Measurements from ENCODE around the gene TTC12. TPM values are rescaled to one million over a fixed set of nuclear protein-coding genes. Genes with fewer than 3 reads are reported as not detected.

The TTC12 gene
- total RNA-seq, 1 experiment from 2014 or later = 7.6 TPM

DNA sequence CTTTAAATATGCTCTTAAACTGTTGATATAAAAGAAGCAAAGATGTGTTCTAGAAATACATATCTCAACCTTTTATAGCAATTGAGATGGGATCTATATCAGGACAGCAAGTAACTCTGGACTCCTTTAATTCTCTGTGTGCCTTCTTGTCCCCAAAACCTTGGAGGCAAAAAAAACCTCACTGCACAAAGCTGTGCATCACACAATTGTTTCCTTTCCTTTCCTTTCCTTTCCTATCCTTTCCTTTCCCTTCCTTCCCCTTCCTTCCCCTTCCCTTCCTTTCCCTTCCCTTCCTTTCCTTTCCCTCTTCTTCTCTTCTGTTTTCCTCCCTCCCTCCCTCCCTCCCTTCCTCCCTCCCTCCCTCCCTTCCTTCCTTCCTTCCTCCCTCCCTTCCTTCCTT, 9.5 kb upstream of the TTC12 start (continued):
- TF ChIP-seq, protein P1, sequence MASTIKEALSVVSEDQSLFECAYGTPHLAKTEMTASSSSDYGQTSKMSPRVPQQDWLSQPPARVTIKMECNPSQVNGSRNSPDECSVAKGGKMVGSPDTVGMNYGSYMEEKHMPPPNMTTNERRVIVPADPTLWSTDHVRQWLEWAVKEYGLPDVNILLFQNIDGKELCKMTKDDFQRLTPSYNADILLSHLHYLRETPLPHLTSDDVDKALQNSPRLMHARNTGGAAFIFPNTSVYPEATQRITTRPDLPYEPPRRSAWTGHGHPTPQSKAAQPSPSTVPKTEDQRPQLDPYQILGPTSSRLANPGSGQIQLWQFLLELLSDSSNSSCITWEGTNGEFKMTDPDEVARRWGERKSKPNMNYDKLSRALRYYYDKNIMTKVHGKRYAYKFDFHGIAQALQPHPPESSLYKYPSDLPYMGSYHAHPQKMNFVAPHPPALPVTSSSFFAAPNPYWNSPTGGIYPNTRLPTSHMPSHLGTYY (CRISPR knock-in tag; IDR thresholded peaks at IDR 0.05) = no peak
- TF ChIP-seq, protein P2, sequence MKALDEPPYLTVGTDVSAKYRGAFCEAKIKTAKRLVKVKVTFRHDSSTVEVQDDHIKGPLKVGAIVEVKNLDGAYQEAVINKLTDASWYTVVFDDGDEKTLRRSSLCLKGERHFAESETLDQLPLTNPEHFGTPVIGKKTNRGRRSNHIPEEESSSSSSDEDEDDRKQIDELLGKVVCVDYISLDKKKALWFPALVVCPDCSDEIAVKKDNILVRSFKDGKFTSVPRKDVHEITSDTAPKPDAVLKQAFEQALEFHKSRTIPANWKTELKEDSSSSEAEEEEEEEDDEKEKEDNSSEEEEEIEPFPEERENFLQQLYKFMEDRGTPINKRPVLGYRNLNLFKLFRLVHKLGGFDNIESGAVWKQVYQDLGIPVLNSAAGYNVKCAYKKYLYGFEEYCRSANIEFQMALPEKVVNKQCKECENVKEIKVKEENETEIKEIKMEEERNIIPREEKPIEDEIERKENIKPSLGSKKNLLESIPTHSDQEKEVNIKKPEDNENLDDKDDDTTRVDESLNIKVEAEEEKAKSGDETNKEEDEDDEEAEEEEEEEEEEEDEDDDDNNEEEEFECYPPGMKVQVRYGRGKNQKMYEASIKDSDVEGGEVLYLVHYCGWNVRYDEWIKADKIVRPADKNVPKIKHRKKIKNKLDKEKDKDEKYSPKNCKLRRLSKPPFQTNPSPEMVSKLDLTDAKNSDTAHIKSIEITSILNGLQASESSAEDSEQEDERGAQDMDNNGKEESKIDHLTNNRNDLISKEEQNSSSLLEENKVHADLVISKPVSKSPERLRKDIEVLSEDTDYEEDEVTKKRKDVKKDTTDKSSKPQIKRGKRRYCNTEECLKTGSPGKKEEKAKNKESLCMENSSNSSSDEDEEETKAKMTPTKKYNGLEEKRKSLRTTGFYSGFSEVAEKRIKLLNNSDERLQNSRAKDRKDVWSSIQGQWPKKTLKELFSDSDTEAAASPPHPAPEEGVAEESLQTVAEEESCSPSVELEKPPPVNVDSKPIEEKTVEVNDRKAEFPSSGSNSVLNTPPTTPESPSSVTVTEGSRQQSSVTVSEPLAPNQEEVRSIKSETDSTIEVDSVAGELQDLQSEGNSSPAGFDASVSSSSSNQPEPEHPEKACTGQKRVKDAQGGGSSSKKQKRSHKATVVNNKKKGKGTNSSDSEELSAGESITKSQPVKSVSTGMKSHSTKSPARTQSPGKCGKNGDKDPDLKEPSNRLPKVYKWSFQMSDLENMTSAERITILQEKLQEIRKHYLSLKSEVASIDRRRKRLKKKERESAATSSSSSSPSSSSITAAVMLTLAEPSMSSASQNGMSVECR (CRISPR knock-in tag; IDR thresholded peaks at IDR 0.05; ENCODE audit: borderline replicate concordance) = no peak
- TF ChIP-seq, protein P3, sequence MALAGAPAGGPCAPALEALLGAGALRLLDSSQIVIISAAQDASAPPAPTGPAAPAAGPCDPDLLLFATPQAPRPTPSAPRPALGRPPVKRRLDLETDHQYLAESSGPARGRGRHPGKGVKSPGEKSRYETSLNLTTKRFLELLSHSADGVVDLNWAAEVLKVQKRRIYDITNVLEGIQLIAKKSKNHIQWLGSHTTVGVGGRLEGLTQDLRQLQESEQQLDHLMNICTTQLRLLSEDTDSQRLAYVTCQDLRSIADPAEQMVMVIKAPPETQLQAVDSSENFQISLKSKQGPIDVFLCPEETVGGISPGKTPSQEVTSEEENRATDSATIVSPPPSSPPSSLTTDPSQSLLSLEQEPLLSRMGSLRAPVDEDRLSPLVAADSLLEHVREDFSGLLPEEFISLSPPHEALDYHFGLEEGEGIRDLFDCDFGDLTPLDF (CRISPR knock-in tag; IDR thresholded peaks at IDR 0.05) = no peak
- no peak for TF ChIP-seq MYBL2 (CRISPR knock-in tag; IDR thresholded peaks at IDR 0.05)

DNA sequence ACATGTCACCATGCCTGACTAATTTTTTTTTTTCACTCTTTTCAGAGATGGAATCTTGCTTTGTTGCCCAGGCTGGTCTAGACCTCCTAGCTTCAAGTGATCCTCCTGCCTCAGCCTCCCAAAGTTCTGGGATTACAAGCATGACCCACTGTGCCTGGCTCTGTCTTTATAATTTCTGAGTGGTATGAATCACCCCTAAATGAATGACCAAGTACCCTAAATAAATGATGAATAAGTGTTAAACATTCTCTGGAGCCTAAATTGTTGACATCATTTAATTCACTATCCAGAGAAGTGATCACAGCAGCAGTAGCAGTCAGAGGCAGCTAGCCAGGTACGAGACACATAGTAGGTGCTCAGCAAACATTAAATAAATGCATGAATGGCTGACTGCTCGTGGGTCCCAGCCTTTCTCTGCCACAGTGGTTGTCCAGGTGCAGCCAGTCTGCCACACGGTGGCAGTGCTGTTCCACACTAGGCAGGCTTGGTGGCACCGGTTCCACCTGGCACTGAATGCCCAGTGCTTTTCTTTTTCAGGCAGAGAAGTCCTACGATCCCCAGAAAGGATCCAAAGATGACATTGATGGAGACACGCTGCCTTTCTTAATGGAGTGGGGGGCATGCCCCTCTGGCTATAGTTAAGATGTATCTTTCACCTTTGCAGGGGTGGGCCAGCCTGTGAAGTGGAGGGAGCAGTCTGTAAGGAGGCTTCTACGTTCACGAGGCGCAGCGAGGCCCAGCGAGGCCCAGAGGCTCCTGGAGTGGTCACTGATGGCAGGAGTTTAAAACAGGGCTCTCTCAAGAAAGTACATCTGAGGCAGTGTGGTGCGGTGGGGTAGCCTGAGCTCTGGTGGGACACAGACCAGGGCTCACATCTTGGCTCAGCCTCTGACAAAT, 8.7 kb upstream of the TTC12 start:
- no peaks in the 10 kb centered on the region for H3K36me3 Mint-ChIP-seq
- no peaks in the 10 kb centered on the region for H3K27me3 Mint-ChIP-seq (ENCODE audit: low read depth)
- no peak overlapping the region for H3K27ac Mint-ChIP-seq
- H3K9me3 Mint-ChIP-seq = no peaks in the 10 kb centered on the region
- peak; percentile 83 for DNase-seq (ENCODE audit: low spot score)
- H3K4me3 Mint-ChIP-seq = no peak overlapping the region
- ChIA-PET CTCF (interaction anchor here (0.6 to 2.0 kb wide), 7 partner anchors 16 to 425 kb away, joined by 3 to 8 read pairs (median 3); partner anchors contain the start of gene ANKK1), POLR2A (interaction anchor here (0.6 kb wide), 1 partner anchor 393 kb away, joined by 3 read pairs; no protein-coding TSS in a partner anchor)
- peaks cover 5% of the 10 kb centered on the region for H3K4me1 Mint-ChIP-seq
- ATAC-seq = peak; percentile 97
- TF ChIP-seq NR2C2 (CRISPR knock-in tag; IDR thresholded peaks at IDR 0.05) (no peak), ESRRA (CRISPR knock-in tag; IDR thresholded peaks at IDR 0.05; ENCODE audit: borderline replicate concordance) (no peak), GTF2I (CRISPR knock-in tag; conservative IDR thresholded peaks at IDR 0.05) (0 out of 2 replicates have a peak, but pooled peaks have one; percentile 32), NFYB (CRISPR knock-in tag; conservative IDR thresholded peaks at IDR 0.05; ENCODE audit: low read depth) (no peak), FOXK1 (CRISPR knock-in tag; IDR thresholded peaks at IDR 0.05) (no peak), ETV6 (CRISPR knock-in tag; IDR thresholded peaks at IDR 0.05) (peak; percentile 27; the same call in 1 of the 2 replicates)
- TF ChIP-seq, protein P4, sequence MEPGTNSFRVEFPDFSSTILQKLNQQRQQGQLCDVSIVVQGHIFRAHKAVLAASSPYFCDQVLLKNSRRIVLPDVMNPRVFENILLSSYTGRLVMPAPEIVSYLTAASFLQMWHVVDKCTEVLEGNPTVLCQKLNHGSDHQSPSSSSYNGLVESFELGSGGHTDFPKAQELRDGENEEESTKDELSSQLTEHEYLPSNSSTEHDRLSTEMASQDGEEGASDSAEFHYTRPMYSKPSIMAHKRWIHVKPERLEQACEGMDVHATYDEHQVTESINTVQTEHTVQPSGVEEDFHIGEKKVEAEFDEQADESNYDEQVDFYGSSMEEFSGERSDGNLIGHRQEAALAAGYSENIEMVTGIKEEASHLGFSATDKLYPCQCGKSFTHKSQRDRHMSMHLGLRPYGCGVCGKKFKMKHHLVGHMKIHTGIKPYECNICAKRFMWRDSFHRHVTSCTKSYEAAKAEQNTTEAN (CRISPR knock-in tag; IDR thresholded peaks at IDR 0.05) = no peak
- TF ChIP-seq, protein P5, sequence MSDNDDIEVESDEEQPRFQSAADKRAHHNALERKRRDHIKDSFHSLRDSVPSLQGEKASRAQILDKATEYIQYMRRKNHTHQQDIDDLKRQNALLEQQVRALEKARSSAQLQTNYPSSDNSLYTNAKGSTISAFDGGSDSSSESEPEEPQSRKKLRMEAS (CRISPR knock-in tag; IDR thresholded peaks at IDR 0.05) = no peak
- TF ChIP-seq, protein P6, sequence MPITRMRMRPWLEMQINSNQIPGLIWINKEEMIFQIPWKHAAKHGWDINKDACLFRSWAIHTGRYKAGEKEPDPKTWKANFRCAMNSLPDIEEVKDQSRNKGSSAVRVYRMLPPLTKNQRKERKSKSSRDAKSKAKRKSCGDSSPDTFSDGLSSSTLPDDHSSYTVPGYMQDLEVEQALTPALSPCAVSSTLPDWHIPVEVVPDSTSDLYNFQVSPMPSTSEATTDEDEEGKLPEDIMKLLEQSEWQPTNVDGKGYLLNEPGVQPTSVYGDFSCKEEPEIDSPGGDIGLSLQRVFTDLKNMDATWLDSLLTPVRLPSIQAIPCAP (CRISPR knock-in tag; IDR thresholded peaks at IDR 0.05) = no peak
- TF ChIP-seq, protein P7, sequence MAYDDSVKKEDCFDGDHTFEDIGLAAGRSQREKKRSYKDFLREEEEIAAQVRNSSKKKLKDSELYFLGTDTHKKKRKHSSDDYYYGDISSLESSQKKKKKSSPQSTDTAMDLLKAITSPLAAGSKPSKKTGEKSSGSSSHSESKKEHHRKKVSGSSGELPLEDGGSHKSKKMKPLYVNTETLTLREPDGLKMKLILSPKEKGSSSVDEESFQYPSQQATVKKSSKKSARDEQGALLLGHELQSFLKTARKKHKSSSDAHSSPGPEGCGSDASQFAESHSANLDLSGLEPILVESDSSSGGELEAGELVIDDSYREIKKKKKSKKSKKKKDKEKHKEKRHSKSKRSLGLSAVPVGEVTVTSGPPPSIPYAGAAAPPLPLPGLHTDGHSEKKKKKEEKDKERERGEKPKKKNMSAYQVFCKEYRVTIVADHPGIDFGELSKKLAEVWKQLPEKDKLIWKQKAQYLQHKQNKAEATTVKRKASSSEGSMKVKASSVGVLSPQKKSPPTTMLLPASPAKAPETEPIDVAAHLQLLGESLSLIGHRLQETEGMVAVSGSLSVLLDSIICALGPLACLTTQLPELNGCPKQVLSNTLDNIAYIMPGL (CRISPR knock-in tag; IDR thresholded peaks at IDR 0.05) = no peak
- TF ChIP-seq, protein P8, sequence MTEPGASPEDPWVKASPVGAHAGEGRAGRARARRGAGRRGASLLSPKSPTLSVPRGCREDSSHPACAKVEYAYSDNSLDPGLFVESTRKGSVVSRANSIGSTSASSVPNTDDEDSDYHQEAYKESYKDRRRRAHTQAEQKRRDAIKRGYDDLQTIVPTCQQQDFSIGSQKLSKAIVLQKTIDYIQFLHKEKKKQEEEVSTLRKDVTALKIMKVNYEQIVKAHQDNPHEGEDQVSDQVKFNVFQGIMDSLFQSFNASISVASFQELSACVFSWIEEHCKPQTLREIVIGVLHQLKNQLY (CRISPR knock-in tag; IDR thresholded peaks at IDR 0.05) = no peak
- TF ChIP-seq, protein P9, sequence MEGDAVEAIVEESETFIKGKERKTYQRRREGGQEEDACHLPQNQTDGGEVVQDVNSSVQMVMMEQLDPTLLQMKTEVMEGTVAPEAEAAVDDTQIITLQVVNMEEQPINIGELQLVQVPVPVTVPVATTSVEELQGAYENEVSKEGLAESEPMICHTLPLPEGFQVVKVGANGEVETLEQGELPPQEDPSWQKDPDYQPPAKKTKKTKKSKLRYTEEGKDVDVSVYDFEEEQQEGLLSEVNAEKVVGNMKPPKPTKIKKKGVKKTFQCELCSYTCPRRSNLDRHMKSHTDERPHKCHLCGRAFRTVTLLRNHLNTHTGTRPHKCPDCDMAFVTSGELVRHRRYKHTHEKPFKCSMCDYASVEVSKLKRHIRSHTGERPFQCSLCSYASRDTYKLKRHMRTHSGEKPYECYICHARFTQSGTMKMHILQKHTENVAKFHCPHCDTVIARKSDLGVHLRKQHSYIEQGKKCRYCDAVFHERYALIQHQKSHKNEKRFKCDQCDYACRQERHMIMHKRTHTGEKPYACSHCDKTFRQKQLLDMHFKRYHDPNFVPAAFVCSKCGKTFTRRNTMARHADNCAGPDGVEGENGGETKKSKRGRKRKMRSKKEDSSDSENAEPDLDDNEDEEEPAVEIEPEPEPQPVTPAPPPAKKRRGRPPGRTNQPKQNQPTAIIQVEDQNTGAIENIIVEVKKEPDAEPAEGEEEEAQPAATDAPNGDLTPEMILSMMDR (IDR thresholded peaks at IDR 0.05) = peak; percentile 78
- TF ChIP-seq, protein P10, sequence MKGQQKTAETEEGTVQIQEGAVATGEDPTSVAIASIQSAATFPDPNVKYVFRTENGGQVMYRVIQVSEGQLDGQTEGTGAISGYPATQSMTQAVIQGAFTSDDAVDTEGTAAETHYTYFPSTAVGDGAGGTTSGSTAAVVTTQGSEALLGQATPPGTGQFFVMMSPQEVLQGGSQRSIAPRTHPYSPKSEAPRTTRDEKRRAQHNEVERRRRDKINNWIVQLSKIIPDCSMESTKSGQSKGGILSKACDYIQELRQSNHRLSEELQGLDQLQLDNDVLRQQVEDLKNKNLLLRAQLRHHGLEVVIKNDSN (CRISPR knock-in tag; IDR thresholded peaks at IDR 0.05) = no peak
